NCI-H524 (cell line): ENCODE results near the gene CNOT11.

Experiments used
- DNase-seq, 2 experiments: peaks; one replicate each; lab custom pipeline; 2025; lab: John Stamatoyannopoulos, UW

Gene CNOT11

GRCh38 chr2:101278925-101279324, 26.2 kb downstream of the CNOT11 start:
- no peak for DNase-seq

GRCh38 chr2:101281482-101281881, 28.8 kb downstream of the CNOT11 start:
- DNase-seq, result no peak

GRCh38 chr2:101282980-101283379, 30.3 kb downstream of the CNOT11 start:
- DNase-seq, result no peak

GRCh38 chr2:101286684-101287083, 34.0 kb downstream of the CNOT11 start:
- no peak for DNase-seq

GRCh38 chr2:101287303-101287702, 34.6 kb downstream of the CNOT11 start:
- no peak for DNase-seq

- no peak for DNase-seq
Observed at GRCh38 chr2:101290711-101291110, 38.0 kb downstream of the CNOT11 start.

- DNase-seq, result no peak
Observed at GRCh38 chr2:101291973-101292372, 39.3 kb downstream of the CNOT11 start.

- no peak for DNase-seq
Observed at GRCh38 chr2:101293544-101293943, 40.9 kb downstream of the CNOT11 start.

GRCh38 chr2:101294861-101295260, 42.2 kb downstream of the CNOT11 start:
- DNase-seq, result no peak

- DNase-seq, result no peak
Observed at GRCh38 chr2:101295895-101296294, 43.2 kb downstream of the CNOT11 start.

GRCh38 chr2:101296371-101296770, 43.7 kb downstream of the CNOT11 start:
- no peak for DNase-seq

- no peak for DNase-seq
Observed at GRCh38 chr2:101297383-101297782, 44.7 kb downstream of the CNOT11 start.

- no peak for DNase-seq
Observed at GRCh38 chr2:101299604-101300003, 46.9 kb downstream of the CNOT11 start.

GRCh38 chr2:101300164-101300563, 47.5 kb downstream of the CNOT11 start:
- no peak for DNase-seq

GRCh38 chr2:101300836-101301235, 48.1 kb downstream of the CNOT11 start:
- DNase-seq, result no peak

GRCh38 chr2:101302016-101302415, 49.3 kb downstream of the CNOT11 start:
- DNase-seq, result no peak

- DNase-seq, result no peak
Observed at GRCh38 chr2:101303688-101304087, 51.0 kb downstream of the CNOT11 start.

- DNase-seq, result no peak
Observed at GRCh38 chr2:101305035-101305434, 52.3 kb downstream of the CNOT11 start.

GRCh38 chr2:101305492-101306078, 52.9 kb downstream of the CNOT11 start:
- DNase-seq, result no peak

GRCh38 chr2:101306410-101306809, 53.7 kb downstream of the CNOT11 start:
- DNase-seq, result no peak

GRCh38 chr2:101307503-101307902, 54.8 kb downstream of the CNOT11 start:
- DNase-seq, result no peak

- DNase-seq, result peak in 1 of 2 experiments; percentile 31
Observed at GRCh38 chr2:101307950-101308431, 55.3 kb downstream of the CNOT11 start.

- DNase-seq, result peak; percentile 69 to 86
Observed at GRCh38 chr2:101308432-101309210, 55.9 kb downstream of the CNOT11 start, which contains the start of gene RNF149. RNF149 (minus strand) TSS chr2:101308701; CDS start chr2:101308588, 113 bp downstream.
